ENCODE results near the gene C9orf50. TPM values are rescaled to one million over a fixed set of nuclear protein-coding genes. Genes with fewer than 3 reads are reported as not detected.

C9orf50 gene
- total RNA-seq, 2 experiments from 2014 or later, result not detected

DNA sequence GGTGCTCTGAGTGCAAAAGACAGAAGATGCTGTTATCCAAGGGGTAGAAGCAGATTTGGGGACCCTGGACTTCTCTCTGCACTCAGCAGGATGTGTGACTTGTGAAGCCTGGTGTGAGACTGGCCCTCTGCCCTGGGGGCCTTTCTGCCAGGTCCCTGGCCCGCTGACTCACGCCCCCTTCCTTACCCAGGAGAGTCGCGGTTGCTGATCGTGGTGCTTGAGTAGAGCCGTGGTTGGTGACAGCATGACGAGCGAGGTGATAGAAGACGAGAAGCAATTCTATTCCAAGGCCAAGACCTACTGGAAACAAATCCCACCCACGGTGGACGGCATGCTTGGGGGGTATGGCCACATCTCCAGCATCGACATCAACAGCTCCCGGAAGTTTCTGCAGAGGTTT lies 11.6 kb upstream of the C9orf50 start:
- peaks cover 48% of the 10 kb centered on the region for H3K36me3 Mint-ChIP-seq (ENCODE audit: low read depth)
- no peak overlapping the region for H3K27ac Mint-ChIP-seq
- H3K27me3 Mint-ChIP-seq, result no peaks in the 10 kb centered on the region
- DNase-seq (no peak), ATAC-seq (no peak)
- no peaks in the 10 kb centered on the region for H3K9me3 Mint-ChIP-seq
- H3K4me3 Mint-ChIP-seq, result no peak overlapping the region
- intact Hi-C loops (cut with micrococcal nuclease), result no loop called here
- POLR2A ChIA-PET, result no interaction called here
- TF ChIP-seq, protein P1, sequence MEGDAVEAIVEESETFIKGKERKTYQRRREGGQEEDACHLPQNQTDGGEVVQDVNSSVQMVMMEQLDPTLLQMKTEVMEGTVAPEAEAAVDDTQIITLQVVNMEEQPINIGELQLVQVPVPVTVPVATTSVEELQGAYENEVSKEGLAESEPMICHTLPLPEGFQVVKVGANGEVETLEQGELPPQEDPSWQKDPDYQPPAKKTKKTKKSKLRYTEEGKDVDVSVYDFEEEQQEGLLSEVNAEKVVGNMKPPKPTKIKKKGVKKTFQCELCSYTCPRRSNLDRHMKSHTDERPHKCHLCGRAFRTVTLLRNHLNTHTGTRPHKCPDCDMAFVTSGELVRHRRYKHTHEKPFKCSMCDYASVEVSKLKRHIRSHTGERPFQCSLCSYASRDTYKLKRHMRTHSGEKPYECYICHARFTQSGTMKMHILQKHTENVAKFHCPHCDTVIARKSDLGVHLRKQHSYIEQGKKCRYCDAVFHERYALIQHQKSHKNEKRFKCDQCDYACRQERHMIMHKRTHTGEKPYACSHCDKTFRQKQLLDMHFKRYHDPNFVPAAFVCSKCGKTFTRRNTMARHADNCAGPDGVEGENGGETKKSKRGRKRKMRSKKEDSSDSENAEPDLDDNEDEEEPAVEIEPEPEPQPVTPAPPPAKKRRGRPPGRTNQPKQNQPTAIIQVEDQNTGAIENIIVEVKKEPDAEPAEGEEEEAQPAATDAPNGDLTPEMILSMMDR (IDR thresholded peaks at IDR 0.05), result no peak
- CTCF ChIA-PET, result no interaction called here
- H3K4me1 Mint-ChIP-seq (ENCODE audit: low read depth), result peaks cover 43% of the 10 kb centered on the region

DNA sequence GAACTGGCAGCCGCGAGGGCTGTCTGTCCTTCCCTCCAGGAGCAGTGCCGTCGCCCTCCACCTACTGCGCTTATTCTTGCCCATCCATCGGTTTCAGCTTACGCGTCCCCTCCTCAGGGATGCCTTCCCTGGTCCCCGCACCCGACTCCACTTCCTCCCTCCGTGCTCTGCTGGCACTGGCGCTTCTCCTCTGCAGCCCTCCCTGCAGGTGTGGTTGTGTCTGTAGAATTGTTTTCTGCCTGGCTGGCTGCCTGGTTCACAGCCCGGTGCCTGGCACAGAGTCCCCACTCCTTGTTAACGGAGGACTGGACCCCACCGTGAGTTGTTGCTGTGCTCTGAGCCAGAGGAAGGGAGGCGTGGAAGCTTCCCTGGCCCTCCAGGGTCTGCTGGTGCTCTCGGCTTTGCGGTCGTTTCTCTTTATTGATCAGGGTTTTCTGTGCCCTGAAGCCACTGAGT lies 10.8 kb upstream of the C9orf50 start:
- Mint-ChIP-seq H3K27me3 (no peaks in the 10 kb centered on the region), H3K36me3 (ENCODE audit: low read depth) (peaks cover 52% of the 10 kb centered on the region), H3K4me1 (ENCODE audit: low read depth) (peaks cover 49% of the 10 kb centered on the region), H3K27ac (peak overlapping the region; percentile 48), H3K9me3 (no peaks in the 10 kb centered on the region), H3K4me3 (no peak overlapping the region)
- DNase-seq (no peak), ATAC-seq (no peak)
- CTCF ChIA-PET, result no interaction called here
- POLR2A ChIA-PET, result no interaction called here
- TF ChIP-seq, protein P1 (IDR thresholded peaks at IDR 0.05), result no peak
- intact Hi-C loops (cut with micrococcal nuclease), result no loop called here

DNA sequence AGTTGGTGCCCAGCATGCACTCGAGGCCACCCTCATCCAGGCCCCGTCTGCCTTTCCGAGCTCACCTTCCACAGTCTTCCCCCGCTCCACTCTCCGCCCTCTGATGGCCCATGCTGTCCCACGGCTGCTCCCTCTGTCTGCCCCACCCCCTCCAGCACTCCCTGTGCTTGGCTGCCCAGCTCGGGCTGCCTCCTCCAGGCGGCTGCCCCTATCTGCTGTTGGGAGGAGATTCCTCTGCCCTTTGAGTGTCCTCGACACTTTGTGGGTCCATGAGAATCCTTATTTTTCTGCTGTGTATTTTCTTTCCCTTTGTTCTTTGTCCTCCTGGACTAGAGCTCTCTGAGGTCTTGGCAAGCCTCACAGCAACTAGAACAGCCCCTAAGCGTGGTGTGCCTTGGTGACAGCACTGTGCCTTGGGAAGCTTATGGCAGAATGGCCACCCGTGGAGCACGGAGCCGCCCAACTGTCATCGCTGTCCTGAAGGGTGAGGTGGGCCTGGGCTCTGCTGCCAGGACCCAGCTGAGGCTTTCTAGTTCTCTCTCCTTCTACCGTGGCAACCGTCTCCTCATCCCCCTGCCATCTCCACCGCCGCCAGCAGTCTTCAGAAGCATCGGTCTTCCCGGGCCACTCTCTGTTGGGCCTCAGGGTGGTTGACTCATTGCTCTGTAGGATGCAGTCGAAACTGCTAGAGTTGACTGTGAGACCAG lies 10.2 kb upstream of the C9orf50 start:
- POLR2A ChIA-PET, result interaction anchor here (1.6 to 3.3 kb wide), 2 partner anchors 9 to 454 kb away, joined by 4 to 21 read pairs; partner anchors contain the start of gene ASB6
- CTCF ChIA-PET, result interaction anchor here (2.5 kb wide), 1 partner anchor 159 kb away, joined by 7 read pairs; no protein-coding TSS in a partner anchor
- Mint-ChIP-seq H3K36me3 (ENCODE audit: low read depth) (peaks cover 52% of the 10 kb centered on the region), H3K9me3 (no peaks in the 10 kb centered on the region), H3K27me3 (no peaks in the 10 kb centered on the region), H3K4me1 (ENCODE audit: low read depth) (peaks cover 49% of the 10 kb centered on the region), H3K4me3 (no peak overlapping the region), H3K27ac (peak overlapping the region; percentile 48)
- intact Hi-C loops (cut with micrococcal nuclease), result no loop called here
- ATAC-seq, result no peak
- no peak for DNase-seq
- TF ChIP-seq, protein P1 (IDR thresholded peaks at IDR 0.05), result no peak

DNA sequence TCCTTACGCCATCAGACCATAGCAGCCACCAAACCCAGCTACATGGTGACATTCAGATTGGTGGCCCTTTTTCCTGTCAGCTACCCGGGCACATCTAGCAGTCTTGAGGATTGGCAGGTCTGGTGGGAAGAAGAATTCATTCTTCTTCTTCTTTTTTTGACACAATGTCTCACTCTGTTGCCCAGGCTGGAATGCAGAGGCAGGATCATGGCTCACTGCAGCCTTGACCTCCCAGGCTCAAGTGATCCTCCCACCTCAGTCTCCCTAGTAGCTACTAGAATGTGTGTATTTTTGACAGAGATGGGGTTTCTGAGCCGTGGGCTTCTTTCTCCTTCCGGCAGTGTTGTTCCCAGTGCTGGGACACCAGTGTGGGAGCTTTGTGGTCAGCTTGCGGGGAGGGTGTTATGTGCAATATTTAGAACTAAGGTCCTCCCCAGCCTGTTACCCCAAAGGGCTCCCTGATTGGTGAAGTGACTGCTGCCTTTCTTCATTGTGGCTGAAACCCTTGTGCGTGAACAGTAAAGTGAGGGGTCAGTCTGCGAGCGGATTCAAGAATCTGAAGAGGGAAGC lies 8.4 kb upstream of the C9orf50 start:
- Mint-ChIP-seq H3K36me3 (ENCODE audit: low read depth) (peaks cover 44% of the 10 kb centered on the region), H3K4me3 (no peak overlapping the region), H3K27ac (peak overlapping the region; percentile 61), H3K9me3 (no peaks in the 10 kb centered on the region), H3K4me1 (ENCODE audit: low read depth) (peaks cover 58% of the 10 kb centered on the region), H3K27me3 (no peaks in the 10 kb centered on the region)
- ATAC-seq (no peak), DNase-seq (no peak)
- ChIA-PET POLR2A (interaction anchor here (0.8 to 3.3 kb wide), 5 partner anchors 8 to 452 kb away, joined by 3 to 21 read pairs (median 4); partner anchors contain the start of genes ASB6 and C9orf50), CTCF (interaction anchor here (1.0 to 2.5 kb wide), 3 partner anchors 12 to 491 kb away, joined by 3 to 7 read pairs (median 5); no protein-coding TSS in a partner anchor)
- TF ChIP-seq, protein P1 (IDR thresholded peaks at IDR 0.05), result no peak
- intact Hi-C loops (cut with micrococcal nuclease), result no loop called here

DNA sequence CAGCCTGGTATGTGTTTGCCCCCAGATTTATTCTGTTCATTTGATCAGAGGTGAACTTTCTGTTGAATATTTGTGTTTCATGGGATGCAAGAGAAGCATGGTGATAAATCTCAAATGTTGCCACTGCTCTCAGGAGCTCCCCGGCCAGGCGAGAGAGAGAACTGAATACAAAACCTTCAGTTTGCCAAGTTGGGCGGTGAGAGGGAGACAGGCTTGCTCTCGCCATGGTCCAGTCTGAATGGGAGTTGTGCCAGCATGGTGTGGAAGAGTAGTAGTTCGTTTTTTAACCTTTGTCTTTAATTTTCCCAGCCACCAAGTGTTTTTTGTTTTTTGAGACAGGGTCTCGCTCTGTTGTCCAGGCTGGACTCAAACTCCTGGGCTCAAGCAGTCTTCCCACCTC lies 7.8 kb upstream of the C9orf50 start:
- POLR2A ChIA-PET, result interaction anchor here (0.7 to 3.3 kb wide), 3 partner anchors 9 to 502 kb away, joined by 3 to 21 read pairs (median 8); partner anchors contain the start of gene ASB6
- intact Hi-C loops (cut with micrococcal nuclease), result no loop called here
- no peaks in the 10 kb centered on the region for H3K9me3 Mint-ChIP-seq
- TF ChIP-seq, protein P1 (IDR thresholded peaks at IDR 0.05), result no peak
- H3K27ac Mint-ChIP-seq, result peak overlapping the region; percentile 61
- DNase-seq, result no peak
- H3K4me1 Mint-ChIP-seq (ENCODE audit: low read depth), result peaks cover 63% of the 10 kb centered on the region
- no peak overlapping the region for H3K4me3 Mint-ChIP-seq
- peaks cover 41% of the 10 kb centered on the region for H3K36me3 Mint-ChIP-seq (ENCODE audit: low read depth)
- no peaks in the 10 kb centered on the region for H3K27me3 Mint-ChIP-seq
- no peak for ATAC-seq
- CTCF ChIA-PET, result interaction anchor here (2.5 to 10.1 kb wide), 2 partner anchors 162 to 488 kb away, joined by 7 to 131 read pairs; no protein-coding TSS in a partner anchor
